ENCODE data around the gene CRISPLD2. TPM values are rescaled to one million over a fixed set of nuclear protein-coding genes. Genes with fewer than 3 reads are reported as not detected.
A peak's percentile ranks its signal among the peaks of the same experiment; 100 is the strongest.

Gene CRISPLD2
- total RNA-seq, 1 experiment from 2014 or later = 0.34 TPM

GRCh38 chr16:84836967-84837366, 17.2 kb downstream of the CRISPLD2 start:
- H3K9me3 ChIP-seq (replicated peaks) = no peaks in the 10 kb centered on the region
- no peak for DNase-seq
- H3K4me3 ChIP-seq = no peak overlapping the region
- H3K36me3 ChIP-seq = no peaks in the 10 kb centered on the region
- H3K27me3 ChIP-seq = no peaks in the 10 kb centered on the region
- H3K4me1 ChIP-seq = no peaks in the 10 kb centered on the region
- H3K27ac ChIP-seq = no peak overlapping the region

- Histone ChIP-seq H3K27me3 (no peaks in the 10 kb centered on the region), H3K4me1 (no peaks in the 10 kb centered on the region), H3K36me3 (no peaks in the 10 kb centered on the region), H3K4me3 (no peak overlapping the region), H3K9me3 (replicated peaks) (no peaks in the 10 kb centered on the region), H3K27ac (no peak overlapping the region)
- DNase-seq = no peak
Observed at GRCh38 chr16:84838383-84838948, 18.7 kb downstream of the CRISPLD2 start.

- Histone ChIP-seq H3K4me1 (no peaks in the 10 kb centered on the region), H3K36me3 (no peaks in the 10 kb centered on the region), H3K4me3 (no peak overlapping the region), H3K27me3 (no peaks in the 10 kb centered on the region), H3K27ac (no peak overlapping the region), H3K9me3 (replicated peaks) (no peaks in the 10 kb centered on the region)
- DNase-seq = no peak
Observed at GRCh38 chr16:84839054-84839453, 19.3 kb downstream of the CRISPLD2 start.

GRCh38 chr16:84839956-84840355, 20.2 kb downstream of the CRISPLD2 start:
- DNase-seq = peak; percentile 16 to 17
- H3K27me3 ChIP-seq = no peaks in the 10 kb centered on the region
- no peaks in the 10 kb centered on the region for H3K36me3 ChIP-seq
- H3K27ac ChIP-seq = no peak overlapping the region
- H3K4me1 ChIP-seq = no peaks in the 10 kb centered on the region
- H3K9me3 ChIP-seq (replicated peaks) = no peaks in the 10 kb centered on the region
- H3K4me3 ChIP-seq = no peak overlapping the region

- DNase-seq = no peak
- H3K27me3 ChIP-seq = no peaks in the 10 kb centered on the region
- H3K27ac ChIP-seq = no peak overlapping the region
- H3K9me3 ChIP-seq (replicated peaks) = no peaks in the 10 kb centered on the region
- H3K4me1 ChIP-seq = no peaks in the 10 kb centered on the region
- H3K4me3 ChIP-seq = no peak overlapping the region
- H3K36me3 ChIP-seq = no peaks in the 10 kb centered on the region
Observed at GRCh38 chr16:84840687-84841627, 21.2 kb downstream of the CRISPLD2 start.

GRCh38 chr16:84841787-84842300, 22.1 kb downstream of the CRISPLD2 start:
- Histone ChIP-seq H3K27ac (no peak overlapping the region), H3K4me1 (no peaks in the 10 kb centered on the region), H3K4me3 (no peak overlapping the region), H3K36me3 (no peaks in the 10 kb centered on the region), H3K27me3 (no peaks in the 10 kb centered on the region), H3K9me3 (replicated peaks) (no peaks in the 10 kb centered on the region)
- no peak for DNase-seq

GRCh38 chr16:84842516-84843148, 22.8 kb downstream of the CRISPLD2 start:
- no peak overlapping the region for H3K27ac ChIP-seq
- H3K36me3 ChIP-seq = no peaks in the 10 kb centered on the region
- DNase-seq = no peak
- H3K27me3 ChIP-seq = no peaks in the 10 kb centered on the region
- no peaks in the 10 kb centered on the region for H3K9me3 ChIP-seq (replicated peaks)
- H3K4me3 ChIP-seq = no peak overlapping the region
- H3K4me1 ChIP-seq = no peaks in the 10 kb centered on the region

- no peak overlapping the region for H3K4me3 ChIP-seq
- no peaks in the 10 kb centered on the region for H3K27me3 ChIP-seq
- H3K36me3 ChIP-seq = no peaks in the 10 kb centered on the region
- H3K4me1 ChIP-seq = no peaks in the 10 kb centered on the region
- H3K27ac ChIP-seq = no peak overlapping the region
- H3K9me3 ChIP-seq (replicated peaks) = no peaks in the 10 kb centered on the region
- no peak for DNase-seq
Observed at GRCh38 chr16:84843149-84844048, 23.6 kb downstream of the CRISPLD2 start.

GRCh38 chr16:84844049-84844350, 24.2 kb downstream of the CRISPLD2 start:
- no peaks in the 10 kb centered on the region for H3K4me1 ChIP-seq
- DNase-seq = no peak
- no peaks in the 10 kb centered on the region for H3K9me3 ChIP-seq (replicated peaks)
- H3K4me3 ChIP-seq = no peak overlapping the region
- no peaks in the 10 kb centered on the region for H3K27me3 ChIP-seq
- no peaks in the 10 kb centered on the region for H3K36me3 ChIP-seq
- H3K27ac ChIP-seq = no peak overlapping the region

- no peak overlapping the region for H3K27ac ChIP-seq
- no peak overlapping the region for H3K4me3 ChIP-seq
- H3K27me3 ChIP-seq = no peaks in the 10 kb centered on the region
- H3K4me1 ChIP-seq = no peaks in the 10 kb centered on the region
- H3K36me3 ChIP-seq = no peaks in the 10 kb centered on the region
- no peak for DNase-seq
- no peaks in the 10 kb centered on the region for H3K9me3 ChIP-seq (replicated peaks)
Observed at GRCh38 chr16:84844559-84845495, 25.0 kb downstream of the CRISPLD2 start.

GRCh38 chr16:84845496-84846002, 25.8 kb downstream of the CRISPLD2 start:
- H3K36me3 ChIP-seq = no peaks in the 10 kb centered on the region
- no peaks in the 10 kb centered on the region for H3K9me3 ChIP-seq (replicated peaks)
- no peak overlapping the region for H3K4me3 ChIP-seq
- no peaks in the 10 kb centered on the region for H3K4me1 ChIP-seq
- no peaks in the 10 kb centered on the region for H3K27me3 ChIP-seq
- DNase-seq = no peak
- no peak overlapping the region for H3K27ac ChIP-seq

GRCh38 chr16:84847564-84848355, 28.0 kb downstream of the CRISPLD2 start:
- Histone ChIP-seq H3K4me1 (peaks cover 13% of the 10 kb centered on the region), H3K27ac (no peak overlapping the region), H3K9me3 (replicated peaks) (no peaks in the 10 kb centered on the region), H3K36me3 (no peaks in the 10 kb centered on the region), H3K4me3 (no peak overlapping the region), H3K27me3 (no peaks in the 10 kb centered on the region)
- DNase-seq = no peak
